Prostate gland (tissue), 2 donors: ENCODE data around the gene PPP1R12B. TPM values are rescaled to one million over a fixed set of nuclear protein-coding genes. Genes with fewer than 3 reads are reported as not detected.
"Not testable (repeated sequence)": the region's sequence is repeated elsewhere in the genome, so short reads cannot be mapped to it uniquely, and the experiment has no call there.

Experiments used
- DNase-seq: peaks from one replicate; pipeline ENCODE4 v3.0.0-alpha.2; 2019; ENCODE audit warnings: low spot score
- H3K27ac ChIP-seq, 2 donors: fragments of 200-600 bp; sonication (generic); 2 replicates each; pipeline ENCODE4 v1.5.1; 2017 to 2019
- H3K27me3 ChIP-seq: fragments of 200-600 bp; sonication (generic); replicated peaks from 2 replicates; pipeline ENCODE4 v1.5.1; 2019; ENCODE audit not compliant: insufficient read depth
- H3K36me3 ChIP-seq, 2 donors: fragments of 200-600 bp; sonication (generic); 1 replicate in 1 of 2; 2 replicates in 1 of 2; pipeline versions ENCODE4 v1.5.1 to v1.8.1; 2017 to 2019
- H3K4me1 ChIP-seq: fragments of 200-600 bp; sonication (generic); replicated peaks from 2 replicates; pipeline ENCODE4 v1.5.1; 2019
- H3K4me3 ChIP-seq, 2 donors: fragments of 200-600 bp; sonication (generic); 2 replicates each; pipeline ENCODE4 v1.5.1; 2017 to 2019
- H3K9me3 ChIP-seq: fragments of 200-600 bp; sonication (generic); 2 replicates; pipeline ENCODE4 v1.5.1; 2017
- POLR2A ChIP-seq: fragments of 450-650 bp; IDR thresholded peaks from one replicate; pipeline ENCODE4 v1.6.1; 2016; ENCODE audit warnings: antibody characterized with exemption, mild to moderate bottlenecking
- POLR2AphosphoS5 ChIP-seq: sonication (generic); formaldehyde crosslinking; IDR thresholded peaks from one replicate; pipeline ENCODE4 v1.6.1; 2017; ENCODE audit warnings: antibody characterized with exemption
- WGBS: methylation state at CpG from one replicate; pipeline ENCODE4 v1.1.5; 2018; 5-methylcytosine and 5-hydroxymethylcytosine counted together
- intact Hi-C: fragments of 100-400 bp; cut with DNase I; formaldehyde crosslinking; loops from one replicate; pipeline ENCODE4 v1.14.2; 2022
- total RNA-seq, 2 donors: library from RNA; depleted of rRNA; stranded (reverse); fragments of >200 nt; gene quantifications; one replicate each; pipeline ENCODE4 v1.1.0, GENCODE V29; 2016
- TF ChIP-seq, protein P1 (sequence below), 4 experiments: fragments of 200-600 bp in 2 of 4; fragments of 450-650 bp in 2 of 4; sonication (generic) in 2 of 4; IDR thresholded peaks; 1 replicate in 3 of 4; 2 replicates in 1 of 4; pipeline ENCODE4 v1.5.1; 2016 to 2019; ENCODE audit warnings: antibody characterized with exemption in 4 of 4, mild to moderate bottlenecking in 2 of 4, moderate library complexity in 2 of 4

Gene PPP1R12B
- total RNA-seq, 2 donors from 2014 or later, result 116 to 179 TPM

DNA sequence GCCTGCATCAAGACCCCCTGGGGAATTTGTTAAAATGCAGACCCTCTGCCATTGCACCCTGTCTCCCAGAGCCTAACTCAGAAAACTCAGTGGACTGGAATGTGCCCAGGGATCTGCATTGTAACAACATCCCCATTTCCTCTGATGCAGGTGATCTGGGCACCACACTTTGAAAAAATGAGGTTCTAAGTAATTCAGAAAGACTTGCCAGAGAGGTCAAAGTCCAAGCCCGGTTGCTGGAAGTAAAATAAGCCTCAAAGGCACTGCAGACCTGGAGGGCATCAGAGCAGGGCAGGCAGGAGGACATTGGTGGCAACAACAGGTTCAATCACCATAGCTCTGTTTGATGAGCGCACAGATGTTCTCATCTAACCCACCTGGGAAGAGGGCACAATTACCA is 271.0 kb downstream of the PPP1R12B start:
- TF ChIP-seq POLR2AphosphoS5 (no peak), POLR2A (no peak)
- TF ChIP-seq, protein P1, sequence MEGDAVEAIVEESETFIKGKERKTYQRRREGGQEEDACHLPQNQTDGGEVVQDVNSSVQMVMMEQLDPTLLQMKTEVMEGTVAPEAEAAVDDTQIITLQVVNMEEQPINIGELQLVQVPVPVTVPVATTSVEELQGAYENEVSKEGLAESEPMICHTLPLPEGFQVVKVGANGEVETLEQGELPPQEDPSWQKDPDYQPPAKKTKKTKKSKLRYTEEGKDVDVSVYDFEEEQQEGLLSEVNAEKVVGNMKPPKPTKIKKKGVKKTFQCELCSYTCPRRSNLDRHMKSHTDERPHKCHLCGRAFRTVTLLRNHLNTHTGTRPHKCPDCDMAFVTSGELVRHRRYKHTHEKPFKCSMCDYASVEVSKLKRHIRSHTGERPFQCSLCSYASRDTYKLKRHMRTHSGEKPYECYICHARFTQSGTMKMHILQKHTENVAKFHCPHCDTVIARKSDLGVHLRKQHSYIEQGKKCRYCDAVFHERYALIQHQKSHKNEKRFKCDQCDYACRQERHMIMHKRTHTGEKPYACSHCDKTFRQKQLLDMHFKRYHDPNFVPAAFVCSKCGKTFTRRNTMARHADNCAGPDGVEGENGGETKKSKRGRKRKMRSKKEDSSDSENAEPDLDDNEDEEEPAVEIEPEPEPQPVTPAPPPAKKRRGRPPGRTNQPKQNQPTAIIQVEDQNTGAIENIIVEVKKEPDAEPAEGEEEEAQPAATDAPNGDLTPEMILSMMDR (IDR thresholded peaks at IDR 0.05), result no peak
- H3K27me3 ChIP-seq, result no peaks in the 10 kb centered on the region
- no peaks in the 10 kb centered on the region for H3K9me3 ChIP-seq
- no peaks in the 10 kb centered on the region for H3K36me3 ChIP-seq
- no peak overlapping the region for H3K4me3 ChIP-seq
- H3K27ac ChIP-seq, result peak overlapping the region in 1 of 2 donors; percentile 56
- H3K4me1 ChIP-seq, result no peaks in the 10 kb centered on the region
- intact Hi-C loops, result loop anchor here (5.0 kb wide), 1 partner anchor 122 kb away; no protein-coding TSS in a partner anchor
- DNase-seq, result no peak
- WGBS, result 90% methylated on average over 2 of the region's 2 CpGs

DNA sequence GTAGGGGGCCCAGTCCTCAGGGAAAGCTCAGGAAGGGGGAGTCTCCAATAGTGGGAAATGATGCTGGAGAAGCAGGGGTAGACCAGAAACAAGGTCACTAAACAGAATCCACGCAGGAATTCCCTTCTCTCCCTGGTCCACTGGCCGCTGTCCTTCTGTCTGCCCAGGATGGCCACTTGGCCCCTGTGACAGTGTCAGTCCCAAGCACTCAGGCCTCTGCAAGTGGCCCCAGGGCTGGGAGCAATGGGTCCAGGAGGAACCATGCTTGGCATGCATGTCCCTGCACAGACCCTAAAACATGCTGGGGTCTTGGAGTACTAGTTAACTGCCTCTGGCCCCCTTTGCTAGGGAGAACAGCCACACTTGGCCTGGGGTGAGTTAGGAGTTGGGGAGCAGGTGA is 271.5 kb downstream of the PPP1R12B start:
- H3K4me1 ChIP-seq, result not testable (repeated sequence)

DNA sequence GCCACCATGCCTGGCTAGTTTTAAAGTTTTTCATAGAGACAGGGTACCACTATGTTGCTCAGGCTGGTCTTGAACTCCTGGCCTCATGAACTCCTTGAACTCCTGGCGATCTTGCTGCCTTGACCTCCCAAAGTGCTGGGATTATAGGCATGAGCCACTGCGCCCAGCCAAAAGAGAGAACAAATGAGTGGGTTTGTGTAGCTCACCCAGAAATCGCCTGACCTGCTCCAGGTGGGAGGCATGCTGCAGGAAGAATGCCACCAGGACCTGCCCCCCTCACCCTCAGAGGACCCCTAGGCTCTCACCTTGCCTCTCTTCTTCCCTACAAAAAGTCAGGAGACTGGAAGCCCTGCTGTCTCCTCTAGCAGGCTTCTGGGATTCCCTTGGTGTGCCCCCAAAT is 272.9 kb downstream of the PPP1R12B start:
- Histone ChIP-seq H3K9me3 (no peaks in the 10 kb centered on the region), H3K27ac (no peak overlapping the region), H3K4me1 (no peaks in the 10 kb centered on the region), H3K27me3 (no peaks in the 10 kb centered on the region), H3K36me3 (no peaks in the 10 kb centered on the region), H3K4me3 (no peak overlapping the region)
- intact Hi-C loops, result loop anchor here (10.0 kb wide), 1 partner anchor 277 kb away; the partner anchor contains the start of genes PPP1R12B and UBE2T
- no peak for DNase-seq
- whole genome bisulfite sequencing, result 96% methylated on average over 3 of the region's 3 CpGs
- TF ChIP-seq, protein P1 (IDR thresholded peaks at IDR 0.05), result no peak
- no peak for TF ChIP-seq POLR2A
- no peak for TF ChIP-seq POLR2AphosphoS5

More for the DNA sequence above, 271.5 kb downstream of the PPP1R12B start:
- intact Hi-C loops, result loop anchor here (10.0 kb wide), 1 partner anchor 275 kb away; the partner anchor contains the start of genes PPP1R12B and UBE2T
- H3K4me3 ChIP-seq, DNase-seq, H3K27ac ChIP-seq, H3K36me3 ChIP-seq, H3K27me3 ChIP-seq, H3K9me3 ChIP-seq: not testable (repeated sequence)
- WGBS, result 92% methylated on average over 2 of the region's 2 CpGs

- H3K27ac ChIP-seq, result no peak overlapping the region
- no peak for DNase-seq
- H3K36me3 ChIP-seq, result no peaks in the 10 kb centered on the region
- WGBS, result 92% methylated on average over 8 of the region's 8 CpGs
- no peaks in the 10 kb centered on the region for H3K27me3 ChIP-seq
- intact Hi-C loops, result loop anchor here (10.0 kb wide), 1 partner anchor 278 kb away; the partner anchor contains the start of genes PPP1R12B and UBE2T
- TF ChIP-seq, protein P1 (IDR thresholded peaks at IDR 0.05), result no peak
- no peak for TF ChIP-seq POLR2AphosphoS5
- no peak for TF ChIP-seq POLR2A
- no peak overlapping the region for H3K4me3 ChIP-seq
- no peaks in the 10 kb centered on the region for H3K4me1 ChIP-seq
- no peaks in the 10 kb centered on the region for H3K9me3 ChIP-seq
Observed at GRCh38 chr1:202622388-202622787, 273.9 kb downstream of the PPP1R12B start.

- Histone ChIP-seq H3K27me3 (no peaks in the 10 kb centered on the region), H3K4me1 (no peaks in the 10 kb centered on the region), H3K4me3 (no peak overlapping the region), H3K9me3 (no peaks in the 10 kb centered on the region), H3K27ac (peak overlapping the region; percentile 27 to 42), H3K36me3 (no peaks in the 10 kb centered on the region)
- WGBS, result 62% methylated on average over 7 of the region's 7 CpGs
- intact Hi-C loops, result loop anchor here (10.0 kb wide), 1 partner anchor 278 kb away; the partner anchor contains the start of genes PPP1R12B and UBE2T
- DNase-seq, result no peak
- TF ChIP-seq, protein P1 (IDR thresholded peaks at IDR 0.05), result no peak
- TF ChIP-seq POLR2AphosphoS5 (no peak), POLR2A (no peak)
Observed at GRCh38 chr1:202623075-202623474, 274.6 kb downstream of the PPP1R12B start.

DNA sequence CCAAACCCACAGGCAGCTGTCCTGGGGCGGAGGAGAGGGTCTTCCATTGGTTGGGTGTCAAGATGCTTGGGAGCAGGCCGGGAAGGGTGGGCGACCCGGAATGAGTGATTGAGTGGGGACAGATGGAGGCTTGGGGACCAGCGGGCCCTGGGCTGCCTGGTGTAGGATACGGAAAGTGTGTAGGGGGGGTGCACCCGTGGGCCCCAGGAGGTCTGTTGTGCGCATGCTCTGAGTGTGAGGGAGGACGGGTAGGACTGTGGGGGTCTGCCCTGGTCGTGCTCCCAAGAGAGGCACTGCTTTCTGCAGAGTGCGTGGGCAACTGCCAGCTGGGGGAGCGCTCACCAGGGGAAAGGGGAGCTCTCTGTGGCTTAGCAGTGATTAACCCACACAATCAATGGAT is 275.0 kb downstream of the PPP1R12B start:
- not testable (repeated sequence) for H3K36me3 ChIP-seq, H3K4me1 ChIP-seq, H3K27me3 ChIP-seq, H3K4me3 ChIP-seq, DNase-seq, H3K9me3 ChIP-seq
- intact Hi-C loops, result loop anchor here (10.0 kb wide), 1 partner anchor 279 kb away; the partner anchor contains the start of genes PPP1R12B and UBE2T
- 50% methylated on average over 12 of the region's 12 CpGs for WGBS
- H3K27ac ChIP-seq, result peak overlapping the region; percentile 27 to 42
